Measurements from ENCODE around the gene FUOM.
"Not testable (repeated sequence)": the region's sequence is repeated elsewhere in the genome, so short reads cannot be mapped to it uniquely, and the experiment has no call there.

- not testable (repeated sequence) for TF ChIP-seq CTCF (IDR thresholded peaks at IDR 0.05; ENCODE audit: control extremely low read depth in 1 of 3, insufficient read depth in 1 of 3, low read depth in 1 of 3, low read length in 3 of 3); POLR2A (IDR thresholded peaks at IDR 0.05; ENCODE audit: control extremely low read depth in 1 of 2, low read depth in 2 of 2, low read length in 2 of 2); MAX (IDR thresholded peaks at IDR 0.05); KDM5A (IDR thresholded peaks at IDR 0.05; ENCODE audit: low read length)
Observed at GRCh38 chr10:133376183-133376582, 18.4 kb upstream of the FUOM start.
